Neural progenitor cell (in vitro differentiated cells): Measurements from ENCODE around the gene MDM1.

Experiments used
- CTCF ChIP-seq: fragments of 200-600 bp; sonication (generic); IDR thresholded peaks from 2 replicates; pipeline ENCODE4 v1.5.1; 2017; ENCODE audit warnings: antibody characterized with exemption, mild to moderate bottlenecking
- EZH2phosphoT487 ChIP-seq: fragments of 200-600 bp; sonication (generic); IDR thresholded peaks from 2 replicates; pipeline ENCODE4 v1.6.1; 2017; ENCODE audit warnings: antibody characterized with exemption

- TF ChIP-seq CTCF (no peak), EZH2phosphoT487 (no peak)
Measured at GRCh38 chr12:68335462-68335861, 3.3 kb upstream of the MDM1 start.
